Measurements from ENCODE around the gene CDC42SE1. TPM values are rescaled to one million over a fixed set of nuclear protein-coding genes. Genes with fewer than 3 reads are reported as not detected.

CDC42SE1 gene
- total and polyA plus RNA-seq, 2 donors: 92.0 to 95.9 TPM

DNA sequence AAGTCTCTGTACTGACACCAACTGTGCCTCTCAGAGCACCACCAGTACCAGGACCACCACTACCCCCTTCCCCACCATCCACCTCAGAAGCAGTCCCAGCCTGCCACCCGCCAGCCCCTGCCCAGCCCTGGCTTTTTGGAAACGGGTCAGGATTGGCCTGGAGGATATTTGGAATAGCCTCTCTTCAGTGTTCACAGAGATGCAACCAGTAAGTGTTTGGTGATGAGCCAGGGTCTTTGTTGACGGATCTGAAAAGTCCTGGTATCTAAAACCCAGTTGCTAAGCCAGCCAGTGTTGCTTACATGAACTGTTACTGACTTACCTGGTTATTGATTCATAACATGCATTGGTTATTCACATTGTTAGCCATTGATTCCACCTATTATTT lies 10.8 kb downstream of the CDC42SE1 start:
- H3K36me3 ChIP-seq (ENCODE audit: control insufficient read depth in 2 of 2, insufficient read depth in 2 of 2, low read length in 1 of 2): peaks cover 21 to 35% of the 10 kb centered on the region in 2 donors
- no peaks in the 10 kb centered on the region for H3K9me3 ChIP-seq (ENCODE audit: control insufficient read depth in 2 of 2, insufficient read depth in 1 of 2, low read length in 1 of 2)
- peak overlapping the region in 1 of 2 donors; percentile 11 for H3K27ac ChIP-seq (ENCODE audit: low read depth in 1 of 2, low read length in 1 of 2)
- peak overlapping the region; percentile 74 to 76 for H3K4me3 ChIP-seq (ENCODE audit: low read length in 2 of 2)
- 51% methylated on average over 3 of the region's 3 CpGs for WGBS
- H3K27me3 ChIP-seq (ENCODE audit: control insufficient read depth in 2 of 2, insufficient read depth in 1 of 2, low read length in 1 of 2): peaks cover 0 to 5% of the 10 kb centered on the region in 2 donors
- H3K4me1 ChIP-seq (ENCODE audit: control insufficient read depth in 2 of 2, insufficient read depth in 2 of 2, low read length in 2 of 2): peaks cover 7 to 14% of the 10 kb centered on the region in 2 donors
- DNase-seq (ENCODE audit: low read depth in 6 of 9, low spot score in 9 of 9): no peak

DNA sequence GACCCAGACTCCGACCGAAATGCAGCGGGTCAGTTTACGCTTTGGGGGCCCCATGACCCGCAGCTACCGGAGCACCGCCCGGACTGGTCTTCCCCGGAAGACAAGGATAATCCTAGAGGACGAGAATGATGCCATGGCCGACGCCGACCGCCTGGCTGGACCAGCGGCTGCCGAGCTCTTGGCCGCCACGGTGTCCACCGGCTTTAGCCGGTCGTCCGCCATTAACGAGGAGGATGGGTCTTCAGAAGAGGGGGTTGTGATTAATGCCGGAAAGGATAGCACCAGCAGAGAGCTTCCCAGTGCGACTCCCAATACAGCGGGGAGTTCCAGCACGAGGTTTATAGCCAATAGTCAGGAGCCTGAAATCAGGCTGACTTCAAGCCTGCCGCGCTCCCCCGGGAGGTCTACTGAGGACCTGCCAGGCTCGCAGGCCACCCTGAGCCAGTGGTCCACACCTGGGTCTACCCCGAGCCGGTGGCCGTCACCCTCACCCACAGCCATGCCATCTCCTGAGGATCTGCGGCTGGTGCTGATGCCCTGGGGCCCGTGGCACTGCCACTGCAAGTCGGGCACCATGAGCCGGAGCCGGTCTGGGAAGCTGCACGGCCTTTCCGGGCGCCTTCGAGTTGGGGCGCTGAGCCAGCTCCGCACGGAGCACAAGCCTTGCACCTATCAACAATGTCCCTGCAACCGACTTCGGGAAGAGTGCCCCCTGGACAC lies 11.3 kb downstream of the CDC42SE1 start:
- H3K27ac ChIP-seq (ENCODE audit: low read depth in 1 of 2, low read length in 1 of 2): peak overlapping the region; percentile 38 to 48
- peak in 4 of 9 donors; percentile 26 to 74 (median 49) for DNase-seq (ENCODE audit: low read depth in 6 of 9, low spot score in 9 of 9)
- peaks cover 7 to 14% of the 10 kb centered on the region in 2 donors for H3K4me1 ChIP-seq (ENCODE audit: control insufficient read depth in 2 of 2, insufficient read depth in 2 of 2, low read length in 2 of 2)
- H3K9me3 ChIP-seq (ENCODE audit: control insufficient read depth in 2 of 2, insufficient read depth in 1 of 2, low read length in 1 of 2): no peaks in the 10 kb centered on the region
- peaks cover 0 to 5% of the 10 kb centered on the region in 2 donors for H3K27me3 ChIP-seq (ENCODE audit: control insufficient read depth in 2 of 2, insufficient read depth in 1 of 2, low read length in 1 of 2)
- H3K36me3 ChIP-seq (ENCODE audit: control insufficient read depth in 2 of 2, insufficient read depth in 2 of 2, low read length in 1 of 2): peaks cover 15 to 30% of the 10 kb centered on the region in 2 donors
- 1% methylated on average over 48 of the region's 48 CpGs for WGBS
- H3K4me3 ChIP-seq (ENCODE audit: low read length in 2 of 2): peak overlapping the region; percentile 74 to 76

DNA sequence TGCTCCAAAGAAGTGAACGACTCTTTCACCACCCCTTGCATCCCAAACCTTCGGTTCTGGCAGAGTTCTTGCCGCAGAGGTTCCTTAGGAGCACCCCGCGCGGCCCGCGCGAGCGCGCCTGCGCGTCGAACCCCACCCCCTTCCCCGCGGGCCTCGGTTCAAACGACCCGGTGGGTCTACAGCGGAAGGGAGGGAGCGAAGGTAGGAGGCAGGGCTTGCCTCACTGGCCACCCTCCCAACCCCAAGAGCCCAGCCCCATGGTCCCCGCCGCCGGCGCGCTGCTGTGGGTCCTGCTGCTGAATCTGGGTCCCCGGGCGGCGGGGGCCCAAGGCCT lies 11.9 kb downstream of the CDC42SE1 start, which contains the start of gene C1orf56:
Gene C1orf56, plus strand, starts transcription at position 161 of the 334 bp plus-strand sequence. Its CDS starts 97 bp downstream, at position 258.
- Histone ChIP-seq H3K27me3 (ENCODE audit: control insufficient read depth in 2 of 2, insufficient read depth in 1 of 2, low read length in 1 of 2) (peaks cover 0 to 5% of the 10 kb centered on the region in 2 donors), H3K27ac (ENCODE audit: low read depth in 1 of 2, low read length in 1 of 2) (peak within 1 kb of the TSS; percentile 38 to 48), H3K4me3 (ENCODE audit: low read length in 2 of 2) (peak within 1 kb of the TSS; percentile 74 to 76), H3K4me1 (ENCODE audit: control insufficient read depth in 2 of 2, insufficient read depth in 2 of 2, low read length in 2 of 2) (peaks cover 7 to 14% of the 10 kb centered on the region in 2 donors), H3K36me3 (ENCODE audit: control insufficient read depth in 2 of 2, insufficient read depth in 2 of 2, low read length in 1 of 2) (peaks cover 10 to 27% of the 10 kb centered on the region in 2 donors), H3K9me3 (ENCODE audit: control insufficient read depth in 2 of 2, insufficient read depth in 1 of 2, low read length in 1 of 2) (no peaks in the 10 kb centered on the region)
- under 1% methylated on average over 29 of the region's 29 CpGs for WGBS
- peak in 5 of 9 donors; percentile 27 to 72 (median 53) for DNase-seq (ENCODE audit: low read depth in 6 of 9, low spot score in 9 of 9)

DNA sequence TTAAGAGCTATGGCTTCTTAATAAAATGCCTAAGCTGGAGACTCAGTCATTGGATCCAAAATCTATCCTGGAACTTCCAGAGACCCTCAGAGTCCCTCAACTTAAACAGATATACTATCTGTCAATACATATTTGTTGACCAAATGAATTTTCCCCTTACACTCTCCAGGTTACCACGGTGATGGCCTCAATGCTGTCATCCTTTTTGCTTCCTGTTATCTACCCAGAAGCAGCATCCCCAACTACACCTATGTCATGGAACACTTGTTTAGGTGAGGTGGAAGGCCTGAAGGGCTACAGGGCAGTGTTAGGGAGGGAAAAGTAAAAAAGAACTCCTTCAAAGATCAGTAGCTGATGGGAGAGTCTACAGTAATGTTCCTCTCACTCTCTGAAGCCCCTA lies 16.3 kb downstream of the CDC42SE1 start:
- Histone ChIP-seq H3K27ac (ENCODE audit: low read depth in 1 of 2, low read length in 1 of 2) (no peak overlapping the region), H3K9me3 (ENCODE audit: control insufficient read depth in 2 of 2, insufficient read depth in 1 of 2, low read length in 1 of 2) (no peaks in the 10 kb centered on the region), H3K36me3 (ENCODE audit: control insufficient read depth in 2 of 2, insufficient read depth in 2 of 2, low read length in 1 of 2) (peaks cover 0 to 4% of the 10 kb centered on the region in 2 donors), H3K4me3 (ENCODE audit: low read length in 2 of 2) (no peak overlapping the region), H3K27me3 (ENCODE audit: control insufficient read depth in 2 of 2, insufficient read depth in 1 of 2, low read length in 1 of 2) (peaks cover 0 to 5% of the 10 kb centered on the region in 2 donors), H3K4me1 (ENCODE audit: control insufficient read depth in 2 of 2, insufficient read depth in 2 of 2, low read length in 2 of 2) (peaks cover 3 to 9% of the 10 kb centered on the region in 2 donors)
- WGBS: 99% methylated on average over 1 of the region's 1 CpG
- no peak for DNase-seq (ENCODE audit: low read depth in 6 of 9, low spot score in 9 of 9)

DNA sequence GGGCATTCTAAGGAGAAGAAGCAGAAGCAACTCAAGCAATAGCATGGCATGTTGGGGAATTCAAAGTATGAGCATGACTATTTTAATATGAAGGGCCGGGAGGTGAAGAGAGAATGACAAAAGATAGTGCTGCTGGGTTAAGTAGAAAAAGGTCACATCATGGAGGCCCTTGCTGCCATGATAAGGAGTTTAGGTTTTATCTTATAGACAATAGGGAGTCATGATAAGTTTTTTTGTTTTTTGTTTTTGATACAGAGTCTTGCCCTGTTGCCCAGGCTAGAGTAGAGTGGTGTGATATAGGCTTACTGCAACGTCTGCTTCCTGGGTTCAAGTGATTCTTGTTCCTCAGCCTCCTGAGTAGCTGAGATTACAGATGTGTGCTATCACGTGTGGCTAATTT lies 19.9 kb downstream of the CDC42SE1 start:
- Histone ChIP-seq H3K9me3 (ENCODE audit: control insufficient read depth in 2 of 2, insufficient read depth in 1 of 2, low read length in 1 of 2) (no peaks in the 10 kb centered on the region), H3K27ac (ENCODE audit: low read depth in 1 of 2, low read length in 1 of 2) (no peak overlapping the region), H3K4me3 (ENCODE audit: low read length in 2 of 2) (no peak overlapping the region), H3K36me3 (ENCODE audit: control insufficient read depth in 2 of 2, insufficient read depth in 2 of 2, low read length in 1 of 2) (peaks cover 6 to 18% of the 10 kb centered on the region in 2 donors), H3K4me1 (ENCODE audit: control insufficient read depth in 2 of 2, insufficient read depth in 2 of 2, low read length in 2 of 2) (no peaks in the 10 kb centered on the region), H3K27me3 (ENCODE audit: control insufficient read depth in 2 of 2, insufficient read depth in 1 of 2, low read length in 1 of 2) (no peaks in the 10 kb centered on the region)
- DNase-seq (ENCODE audit: low read depth in 6 of 9, low spot score in 9 of 9): no peak
- WGBS: 97% methylated on average over 3 of the region's 3 CpGs

DNA sequence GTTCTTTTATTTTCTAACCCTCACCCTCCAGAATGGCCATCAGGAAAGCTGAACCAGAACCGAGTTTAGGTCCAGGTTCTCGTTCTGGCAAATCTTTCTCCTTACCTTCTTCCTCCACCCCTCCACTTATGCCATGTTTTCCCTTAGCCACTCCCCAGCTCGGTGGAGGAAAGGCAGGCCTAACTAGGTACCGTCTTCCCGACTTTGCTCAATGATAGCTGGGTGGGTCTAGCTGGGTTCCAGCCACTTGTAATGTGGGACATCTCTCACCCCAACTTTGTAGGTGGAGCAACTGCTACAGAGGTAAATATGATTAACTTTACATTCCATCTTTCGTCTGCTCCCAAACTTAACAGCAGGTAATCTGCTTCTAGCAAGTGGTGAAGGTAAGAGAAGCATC lies 22.4 kb downstream of the CDC42SE1 start:
- Histone ChIP-seq H3K27ac (ENCODE audit: low read depth in 1 of 2, low read length in 1 of 2) (no peak overlapping the region), H3K27me3 (ENCODE audit: control insufficient read depth in 2 of 2, insufficient read depth in 1 of 2, low read length in 1 of 2) (no peaks in the 10 kb centered on the region), H3K36me3 (ENCODE audit: control insufficient read depth in 2 of 2, insufficient read depth in 2 of 2, low read length in 1 of 2) (peaks cover 16 to 25% of the 10 kb centered on the region in 2 donors), H3K4me1 (ENCODE audit: control insufficient read depth in 2 of 2, insufficient read depth in 2 of 2, low read length in 2 of 2) (no peaks in the 10 kb centered on the region), H3K9me3 (ENCODE audit: control insufficient read depth in 2 of 2, insufficient read depth in 1 of 2, low read length in 1 of 2) (no peaks in the 10 kb centered on the region), H3K4me3 (ENCODE audit: low read length in 2 of 2) (no peak overlapping the region)
- WGBS: 96% methylated on average over 6 of the region's 6 CpGs
- no peak for DNase-seq (ENCODE audit: low read depth in 6 of 9, low spot score in 9 of 9)

DNA sequence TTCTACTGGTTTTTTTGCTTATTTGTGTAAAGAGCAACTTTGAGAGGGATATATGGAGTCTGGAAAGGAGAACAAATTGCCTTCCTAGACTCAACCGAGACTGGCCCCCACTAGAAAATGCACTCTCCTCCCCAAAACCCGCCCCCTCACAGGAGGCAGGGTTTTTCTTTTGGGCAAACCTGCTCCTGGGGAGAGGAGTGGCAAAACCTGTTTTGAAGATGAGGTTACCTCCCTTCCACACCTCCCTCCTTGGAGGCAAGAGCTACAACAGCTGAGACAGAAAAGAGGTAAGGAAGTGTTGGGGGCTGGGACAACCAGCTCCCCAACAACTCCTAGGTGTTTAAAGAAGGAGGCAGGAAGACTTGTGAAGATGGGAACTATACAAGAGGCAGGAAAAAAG lies 23.1 kb downstream of the CDC42SE1 start, which contains the start of gene BNIPL:
Gene BNIPL, plus strand, starts transcription at position 231 of the 400 bp plus-strand sequence. Its CDS starts 140 bp downstream, at position 371.
- DNase-seq (ENCODE audit: low read depth in 6 of 9, low spot score in 9 of 9): no peak
- no peaks in the 10 kb centered on the region for H3K9me3 ChIP-seq (ENCODE audit: control insufficient read depth in 2 of 2, insufficient read depth in 1 of 2, low read length in 1 of 2)
- no peaks in the 10 kb centered on the region for H3K4me1 ChIP-seq (ENCODE audit: control insufficient read depth in 2 of 2, insufficient read depth in 2 of 2, low read length in 2 of 2)
- no peak within 1 kb of the TSS for H3K4me3 ChIP-seq (ENCODE audit: low read length in 2 of 2)
- WGBS: 69% methylated on average over 2 of the region's 2 CpGs
- H3K27me3 ChIP-seq (ENCODE audit: control insufficient read depth in 2 of 2, insufficient read depth in 1 of 2, low read length in 1 of 2): no peaks in the 10 kb centered on the region
- no peak within 1 kb of the TSS for H3K27ac ChIP-seq (ENCODE audit: low read depth in 1 of 2, low read length in 1 of 2)
- H3K36me3 ChIP-seq (ENCODE audit: control insufficient read depth in 2 of 2, insufficient read depth in 2 of 2, low read length in 1 of 2): peaks cover 18 to 28% of the 10 kb centered on the region in 2 donors

DNA sequence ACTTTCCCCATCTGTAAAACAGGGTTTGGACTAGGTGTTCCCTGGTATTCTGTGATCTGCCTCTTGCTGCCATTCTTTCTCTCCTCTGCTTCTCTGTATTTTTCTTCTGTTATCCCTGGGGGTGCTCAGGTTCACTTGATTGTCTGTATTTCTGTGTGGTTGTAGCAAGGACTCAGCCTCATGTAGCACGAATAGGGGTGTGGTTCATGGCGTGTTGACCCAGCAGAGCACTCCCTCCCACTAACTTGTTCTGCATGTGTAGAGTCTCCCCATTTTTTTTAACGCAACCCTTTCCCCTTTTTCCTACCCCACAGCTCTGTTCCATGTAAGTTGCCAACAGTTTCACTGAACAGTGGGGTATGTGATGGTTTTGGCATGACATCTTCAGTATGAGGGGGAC lies 24.3 kb downstream of the CDC42SE1 start:
- no peak for DNase-seq (ENCODE audit: low read depth in 6 of 9, low spot score in 9 of 9)
- no peak overlapping the region for H3K4me3 ChIP-seq (ENCODE audit: low read length in 2 of 2)
- no peaks in the 10 kb centered on the region for H3K27me3 ChIP-seq (ENCODE audit: control insufficient read depth in 2 of 2, insufficient read depth in 1 of 2, low read length in 1 of 2)
- WGBS: 98% methylated on average over 3 of the region's 3 CpGs
- H3K27ac ChIP-seq (ENCODE audit: low read depth in 1 of 2, low read length in 1 of 2): no peak overlapping the region
- peaks cover 26 to 39% of the 10 kb centered on the region in 2 donors for H3K36me3 ChIP-seq (ENCODE audit: control insufficient read depth in 2 of 2, insufficient read depth in 2 of 2, low read length in 1 of 2)
- no peaks in the 10 kb centered on the region for H3K9me3 ChIP-seq (ENCODE audit: control insufficient read depth in 2 of 2, insufficient read depth in 1 of 2, low read length in 1 of 2)
- no peaks in the 10 kb centered on the region for H3K4me1 ChIP-seq (ENCODE audit: control insufficient read depth in 2 of 2, insufficient read depth in 2 of 2, low read length in 2 of 2)

DNA sequence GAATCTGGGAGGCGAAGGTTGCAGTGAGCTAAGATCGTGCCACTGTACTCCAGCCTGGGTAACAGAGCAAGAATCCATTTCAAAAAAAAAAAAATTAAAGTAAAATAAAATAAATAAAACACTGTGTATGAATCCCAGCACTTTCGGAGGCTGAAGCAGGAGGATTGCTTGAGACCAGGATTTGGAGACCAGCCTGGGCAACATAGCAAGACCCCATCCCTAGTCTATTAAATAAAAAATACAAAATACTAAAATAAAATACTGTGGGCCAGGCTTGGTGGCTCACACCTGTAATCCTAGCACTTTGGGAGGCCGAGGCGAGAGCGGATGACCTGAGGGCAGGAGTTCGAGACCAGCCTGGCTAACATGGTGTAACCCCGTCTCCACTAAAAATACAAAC lies 27.3 kb downstream of the CDC42SE1 start:
- Histone ChIP-seq H3K4me1 (ENCODE audit: control insufficient read depth in 2 of 2, insufficient read depth in 2 of 2, low read length in 2 of 2) (no peaks in the 10 kb centered on the region), H3K27me3 (ENCODE audit: control insufficient read depth in 2 of 2, insufficient read depth in 1 of 2, low read length in 1 of 2) (no peaks in the 10 kb centered on the region), H3K4me3 (ENCODE audit: low read length in 2 of 2) (no peak overlapping the region), H3K9me3 (ENCODE audit: control insufficient read depth in 2 of 2, insufficient read depth in 1 of 2, low read length in 1 of 2) (no peaks in the 10 kb centered on the region), H3K36me3 (ENCODE audit: control insufficient read depth in 2 of 2, insufficient read depth in 2 of 2, low read length in 1 of 2) (peaks cover 37 to 58% of the 10 kb centered on the region in 2 donors), H3K27ac (ENCODE audit: low read depth in 1 of 2, low read length in 1 of 2) (no peak overlapping the region)
- WGBS: 97% methylated on average over 8 of the region's 8 CpGs
- no peak for DNase-seq (ENCODE audit: low read depth in 6 of 9, low spot score in 9 of 9)

Measured in thymus (tissue), 11 donors.